Fibroblast of lung (primary cell): ENCODE measurements around the gene TENM4. TPM values are rescaled to one million over a fixed set of nuclear protein-coding genes. Genes with fewer than 3 reads are reported as not detected.

Experiments
- DNase-seq, 2 donors: peaks; one replicate each; pipeline versions ENCODE4 v3.0.0 to v3.0.0-alpha.2; 2010; ENCODE audit warnings: low read depth in 2 of 2
- H2AFZ ChIP-seq: 2 replicates; pipeline ENCODE4 v1.5.1; 2012; ENCODE audit warnings: low read length, control low read depth, inconsistent platforms
- H3K27ac ChIP-seq: 2 replicates; pipeline ENCODE4 v1.5.1; 2011; ENCODE audit warnings: low read length, control low read depth; ENCODE audit not compliant: insufficient read depth
- H3K27me3 ChIP-seq: 2 replicates; pipeline ENCODE4 v1.5.1; 2011; ENCODE audit warnings: mild to moderate bottlenecking, low read length; ENCODE audit not compliant: control insufficient read depth, insufficient read depth
- H3K36me3 ChIP-seq: 2 replicates; pipeline ENCODE4 v1.5.1; 2011; ENCODE audit warnings: low read length; ENCODE audit not compliant: control insufficient read depth, insufficient read depth
- H3K4me1 ChIP-seq: 2 replicates; pipeline ENCODE4 v1.5.1; 2011; ENCODE audit warnings: low read length; ENCODE audit not compliant: control insufficient read depth, insufficient read depth; ENCODE audit errors: extremely low read depth
- H3K4me2 ChIP-seq: 2 replicates; pipeline ENCODE4 v1.5.1; 2011; ENCODE audit warnings: low read length, control low read depth; ENCODE audit not compliant: insufficient read depth; ENCODE audit errors: extremely low read depth
- H3K4me3 ChIP-seq, 4 experiments: fragments of 200-600 bp in 1 of 4; sonication (generic) in 1 of 4; replicated peaks in 1 of 4; 2 replicates each; pipeline ENCODE4 v1.5.1; 2011 to 2016; ENCODE audit warnings: low read length in 4 of 4, low read depth in 3 of 4, mild to moderate bottlenecking in 3 of 4, control low read depth in 2 of 4, inconsistent platforms in 1 of 4, mixed read lengths in 1 of 4; ENCODE audit not compliant: insufficient read depth in 1 of 4; ENCODE audit errors: control extremely low read depth in 1 of 4
- H3K79me2 ChIP-seq: 2 replicates; pipeline ENCODE4 v1.5.1; 2012; ENCODE audit warnings: mild to moderate bottlenecking, low read length, inconsistent platforms; ENCODE audit not compliant: control insufficient read depth, insufficient read depth
- H3K9ac ChIP-seq: 2 replicates; pipeline ENCODE4 v1.5.1; 2011; ENCODE audit warnings: mild to moderate bottlenecking, low read length, control low read depth; ENCODE audit not compliant: insufficient read depth
- H3K9me3 ChIP-seq: 2 replicates; pipeline ENCODE4 v1.5.1; 2012; ENCODE audit warnings: low read depth, low read length; ENCODE audit not compliant: control insufficient read depth, insufficient read depth
- H4K20me1 ChIP-seq: 2 replicates; pipeline ENCODE4 v1.5.1; 2011; ENCODE audit warnings: low read length; ENCODE audit not compliant: control insufficient read depth, insufficient read depth; ENCODE audit errors: extremely low read depth
- CTCF ChIP-seq, 2 donors: IDR thresholded peaks in 1 of 2; conservative IDR thresholded peaks in 1 of 2; 1 replicate in 1 of 2; 2 replicates in 1 of 2; pipeline ENCODE4 v1.5.1; 2011 to 2012; ENCODE audit warnings: low read length in 2 of 2, control low read depth in 1 of 2, inconsistent platforms in 1 of 2, low read depth in 1 of 2, mild to moderate bottlenecking in 1 of 2
- EZH2 ChIP-seq: IDR thresholded peaks from 2 replicates; pipeline ENCODE4 v1.5.1; 2012; ENCODE audit warnings: low read length, control low read depth, mild to moderate bottlenecking; ENCODE audit errors: missing control alignments
- polyA plus RNA-seq, 2 donors: library from polyadenylated mRNA; depleted of rRNA in 1 of 2; stranded (reverse) in 1 of 2; unstranded in 1 of 2; fragments of >200 nt; gene quantifications; 2 replicates each; pipeline ENCODE4 v1.2.1, GENCODE V29; 2011 to 2012; ENCODE audit warnings: missing spikeins in 1 of 2
- total RNA-seq: library from RNA; depleted of rRNA; stranded (reverse); fragments of >200 nt; gene quantifications from 2 replicates; pipeline ENCODE4 v1.2.1, GENCODE V29; 2014

TENM4 gene
- total and polyA plus RNA-seq, 2 donors (not counting 1 experiment from before 2014, with no cell fraction given): 4.6 to 48.4 TPM

DNA sequence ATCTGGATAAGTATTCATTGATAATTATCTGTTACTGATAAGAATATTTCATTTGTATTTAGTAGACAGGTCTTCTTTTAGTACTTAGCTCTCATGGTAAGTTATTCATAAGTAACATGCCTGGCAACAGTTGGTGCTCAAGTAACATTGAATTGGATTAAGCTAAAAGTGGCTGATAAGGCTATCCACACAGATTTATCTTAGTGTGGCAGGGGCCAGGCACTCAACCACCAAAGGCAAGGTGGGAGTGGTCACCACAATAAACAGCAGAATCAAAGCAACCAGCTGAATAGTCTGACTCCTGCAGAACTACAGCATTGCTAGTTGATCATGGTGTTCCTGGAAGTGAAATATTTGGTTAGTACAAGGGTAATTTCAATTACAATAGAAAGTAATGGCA lies 833.1 kb downstream of the TENM4 start:
- Histone ChIP-seq H3K4me1 (no peaks in the 10 kb centered on the region), H3K4me2 (no peak overlapping the region), H3K27ac (no peak overlapping the region), H3K79me2 (no peaks in the 10 kb centered on the region), H3K4me3 (no peak overlapping the region), H3K27me3 (no peaks in the 10 kb centered on the region), H2AFZ (no peak overlapping the region), H4K20me1 (no peaks in the 10 kb centered on the region), H3K9ac (no peak overlapping the region), H3K9me3 (no peaks in the 10 kb centered on the region), H3K36me3 (no peaks in the 10 kb centered on the region)
- DNase-seq: no peak
- TF ChIP-seq EZH2 (no peak), CTCF (conservative IDR thresholded peaks at IDR 0.05 in 1 of 2, IDR thresholded peaks at IDR 0.05 in 1 of 2; ENCODE audit: low read depth in 1 of 2, low read length in 2 of 2) (no peak)

DNA sequence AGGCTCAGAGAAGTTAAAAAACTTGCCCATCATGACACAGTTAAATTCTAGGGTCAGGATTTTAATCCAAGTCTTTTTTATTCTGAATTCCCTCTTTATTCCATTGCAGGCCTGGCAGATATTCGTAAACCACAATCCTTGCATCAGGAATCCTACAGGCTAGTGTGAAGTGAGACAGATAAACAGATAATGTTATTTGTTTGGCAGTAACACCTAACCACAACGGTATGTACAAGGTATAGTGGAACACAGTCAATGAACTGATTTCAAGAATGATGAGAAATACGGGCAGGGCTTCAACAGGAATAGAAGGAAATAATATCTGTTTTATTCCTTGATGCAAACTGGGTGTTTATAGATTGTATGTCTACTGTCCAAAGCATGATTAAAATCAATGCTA lies 834.2 kb downstream of the TENM4 start:
- Histone ChIP-seq H4K20me1 (no peaks in the 10 kb centered on the region), H3K27ac (no peak overlapping the region), H2AFZ (no peak overlapping the region), H3K4me2 (no peak overlapping the region), H3K79me2 (no peaks in the 10 kb centered on the region), H3K4me3 (no peak overlapping the region), H3K9ac (no peak overlapping the region), H3K36me3 (no peaks in the 10 kb centered on the region), H3K9me3 (no peaks in the 10 kb centered on the region), H3K27me3 (no peaks in the 10 kb centered on the region), H3K4me1 (no peaks in the 10 kb centered on the region)
- no peak for DNase-seq
- TF ChIP-seq CTCF (conservative IDR thresholded peaks at IDR 0.05 in 1 of 2, IDR thresholded peaks at IDR 0.05 in 1 of 2; ENCODE audit: low read depth in 1 of 2, low read length in 2 of 2) (no peak), EZH2 (no peak)

GRCh38 chr11:78605296-78605695 lies 835.5 kb downstream of the TENM4 start:
- no peak overlapping the region for H3K4me3 ChIP-seq
- no peak overlapping the region for H3K4me2 ChIP-seq
- H3K27ac ChIP-seq: no peak overlapping the region
- no peaks in the 10 kb centered on the region for H3K4me1 ChIP-seq
- TF ChIP-seq EZH2: no peak
- H4K20me1 ChIP-seq: no peaks in the 10 kb centered on the region
- H3K9ac ChIP-seq: no peak overlapping the region
- no peaks in the 10 kb centered on the region for H3K79me2 ChIP-seq
- H3K36me3 ChIP-seq: no peaks in the 10 kb centered on the region
- no peak overlapping the region for H2AFZ ChIP-seq
- no peaks in the 10 kb centered on the region for H3K27me3 ChIP-seq
- no peaks in the 10 kb centered on the region for H3K9me3 ChIP-seq
- no peak for DNase-seq
